ENCODE data around the gene ZNF407. TPM values are rescaled to one million over a fixed set of nuclear protein-coding genes. Genes with fewer than 3 reads are reported as not detected.

ZNF407 gene
- total and polyA plus RNA-seq, 12 donors, result 2.5 to 20.2 (median 8.4) TPM

DNA sequence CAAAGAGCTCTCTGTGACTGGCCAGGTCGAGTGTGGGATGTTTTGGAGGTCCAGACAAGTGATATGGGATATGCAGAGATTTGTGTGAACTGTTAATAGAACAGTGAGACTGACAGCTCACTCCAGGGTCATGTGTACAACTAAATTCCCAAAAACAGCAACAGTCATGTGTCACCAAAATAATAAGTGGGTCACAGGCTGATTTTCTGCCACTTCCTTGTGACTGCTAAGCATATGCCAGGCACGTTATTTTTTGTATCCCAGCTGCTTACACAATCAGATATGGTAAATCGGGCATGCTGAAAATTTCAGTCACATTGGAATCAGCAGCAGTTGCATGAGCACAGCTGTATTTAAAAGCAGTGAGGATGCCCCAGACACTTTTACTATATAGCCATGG is 412.6 kb downstream of the ZNF407 start:
- H3K4me3 ChIP-seq, result no peak overlapping the region
- H3K27ac ChIP-seq, result no peak overlapping the region
- H3K36me3 ChIP-seq (replicated peaks in 1 of 2), result no peaks in the 10 kb centered on the region
- H3K9me3 ChIP-seq (replicated peaks in 1 of 3), result no peaks in the 10 kb centered on the region
- TF ChIP-seq, protein P1, sequence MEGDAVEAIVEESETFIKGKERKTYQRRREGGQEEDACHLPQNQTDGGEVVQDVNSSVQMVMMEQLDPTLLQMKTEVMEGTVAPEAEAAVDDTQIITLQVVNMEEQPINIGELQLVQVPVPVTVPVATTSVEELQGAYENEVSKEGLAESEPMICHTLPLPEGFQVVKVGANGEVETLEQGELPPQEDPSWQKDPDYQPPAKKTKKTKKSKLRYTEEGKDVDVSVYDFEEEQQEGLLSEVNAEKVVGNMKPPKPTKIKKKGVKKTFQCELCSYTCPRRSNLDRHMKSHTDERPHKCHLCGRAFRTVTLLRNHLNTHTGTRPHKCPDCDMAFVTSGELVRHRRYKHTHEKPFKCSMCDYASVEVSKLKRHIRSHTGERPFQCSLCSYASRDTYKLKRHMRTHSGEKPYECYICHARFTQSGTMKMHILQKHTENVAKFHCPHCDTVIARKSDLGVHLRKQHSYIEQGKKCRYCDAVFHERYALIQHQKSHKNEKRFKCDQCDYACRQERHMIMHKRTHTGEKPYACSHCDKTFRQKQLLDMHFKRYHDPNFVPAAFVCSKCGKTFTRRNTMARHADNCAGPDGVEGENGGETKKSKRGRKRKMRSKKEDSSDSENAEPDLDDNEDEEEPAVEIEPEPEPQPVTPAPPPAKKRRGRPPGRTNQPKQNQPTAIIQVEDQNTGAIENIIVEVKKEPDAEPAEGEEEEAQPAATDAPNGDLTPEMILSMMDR (IDR thresholded peaks at IDR 0.05), result no peak
- TF ChIP-seq POLR2A (IDR thresholded peaks at IDR 0.05), result no peak
- H3K27me3 ChIP-seq, result no peaks in the 10 kb centered on the region
- intact Hi-C loops (cut with DNase I), result no loop called here
- no peak for DNase-seq
- WGBS, 4 donors, result 72 to 87% (median 84%) methylated on average over 3 of the region's 3 CpGs
- no peaks in the 10 kb centered on the region for H3K4me1 ChIP-seq (replicated peaks in 1 of 2)

DNA sequence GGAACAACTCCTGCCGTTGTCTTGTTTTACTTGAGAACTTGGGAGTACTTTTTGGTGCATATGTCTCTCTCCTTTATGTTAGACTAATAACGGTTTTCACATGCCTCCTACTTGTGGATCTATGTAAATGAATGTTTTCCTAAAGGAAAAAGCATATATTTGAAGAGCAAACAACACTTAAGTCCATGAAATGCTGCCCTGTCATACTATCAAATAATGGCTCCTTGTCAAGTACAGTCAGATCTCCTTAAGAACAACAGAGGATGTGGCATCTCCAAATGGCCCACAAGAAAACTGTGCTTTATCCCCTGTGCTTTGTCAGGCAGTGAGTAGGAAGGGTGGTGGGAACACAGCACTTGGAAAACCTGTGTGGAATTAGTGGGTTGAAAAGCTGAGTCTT is 413.0 kb downstream of the ZNF407 start:
- H3K4me3 ChIP-seq, result no peak overlapping the region
- intact Hi-C loops (cut with DNase I), result no loop called here
- no peaks in the 10 kb centered on the region for H3K27me3 ChIP-seq
- H3K27ac ChIP-seq, result no peak overlapping the region
- TF ChIP-seq, protein P1 (IDR thresholded peaks at IDR 0.05), result no peak
- no peak for TF ChIP-seq POLR2A (IDR thresholded peaks at IDR 0.05)
- H3K36me3 ChIP-seq (replicated peaks in 1 of 2), result no peaks in the 10 kb centered on the region
- no peak for DNase-seq
- no peaks in the 10 kb centered on the region for H3K9me3 ChIP-seq (replicated peaks in 1 of 3)
- H3K4me1 ChIP-seq (replicated peaks in 1 of 2), result no peaks in the 10 kb centered on the region
- WGBS, 4 donors, result 77 to 85% (median 81%) methylated on average over 2 of the region's 2 CpGs

DNA sequence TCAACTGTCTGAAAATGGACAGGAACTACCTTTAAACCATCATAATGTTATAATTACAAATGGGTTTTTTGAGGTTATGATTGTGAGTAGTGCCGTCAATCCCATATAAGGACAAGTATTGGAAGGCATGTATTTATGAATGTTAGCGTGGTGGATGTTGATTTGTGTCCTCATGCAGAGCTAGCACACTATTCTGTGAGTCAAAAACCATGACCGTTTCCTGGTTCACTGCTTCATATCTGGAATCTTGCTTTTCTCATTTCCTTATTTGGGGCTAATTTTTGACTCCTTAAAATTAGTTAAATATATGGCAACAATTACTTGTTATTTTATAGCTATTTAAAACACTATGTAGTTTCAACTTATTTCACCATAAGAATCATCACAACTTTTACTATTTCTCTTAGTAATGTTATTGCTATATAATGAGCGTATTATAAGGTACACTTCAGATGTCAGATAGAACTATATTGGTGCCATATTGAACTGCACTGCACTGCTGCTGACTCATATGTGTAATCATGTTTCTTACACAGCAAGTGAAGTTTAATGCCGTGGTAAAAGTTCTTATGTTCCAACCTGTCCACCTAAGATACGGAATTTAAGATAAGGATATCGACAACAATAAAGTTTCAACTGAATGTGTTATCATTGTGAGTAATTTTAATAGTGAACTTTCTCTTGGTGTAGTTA is 418.5 kb downstream of the ZNF407 start:
- no peak overlapping the region for H3K27ac ChIP-seq
- no peaks in the 10 kb centered on the region for H3K4me1 ChIP-seq (replicated peaks in 1 of 2)
- no peak for TF ChIP-seq POLR2A (IDR thresholded peaks at IDR 0.05)
- TF ChIP-seq, protein P1 (IDR thresholded peaks at IDR 0.05), result no peak
- intact Hi-C loops (cut with DNase I), result no loop called here
- H3K9me3 ChIP-seq (replicated peaks in 1 of 3), result no peaks in the 10 kb centered on the region
- no peak for DNase-seq
- no peaks in the 10 kb centered on the region for H3K36me3 ChIP-seq (replicated peaks in 1 of 2)
- WGBS, 4 donors, result 93 to 96% (median 95%) methylated on average over 7 of the region's 7 CpGs
- H3K27me3 ChIP-seq, result no peaks in the 10 kb centered on the region
- no peak overlapping the region for H3K4me3 ChIP-seq

DNA sequence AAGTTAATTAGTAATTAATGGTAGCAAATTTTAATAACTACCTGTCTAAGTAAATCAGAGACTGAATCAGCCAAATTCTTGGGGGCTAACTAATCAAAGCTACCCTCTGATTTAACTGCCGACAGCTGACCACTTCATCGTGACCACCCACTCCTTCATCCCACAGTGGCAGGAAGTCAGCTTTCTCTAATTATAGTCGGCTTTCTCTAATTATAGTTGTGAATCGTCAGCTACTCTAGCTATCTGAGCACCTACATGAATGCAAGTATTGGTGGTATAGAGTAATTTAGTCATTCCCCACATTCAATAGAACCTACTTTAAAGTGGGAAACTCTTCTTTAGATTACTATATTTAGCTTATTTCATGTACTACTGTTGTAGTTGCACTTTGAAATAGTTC is 425.8 kb downstream of the ZNF407 start:
- intact Hi-C loops (cut with DNase I), result no loop called here
- 81 to 89% (median 84%) methylated on average over 4 of the region's 4 CpGs for WGBS, 4 donors
- H3K27me3 ChIP-seq, result no peaks in the 10 kb centered on the region
- no peak overlapping the region for H3K4me3 ChIP-seq
- H3K9me3 ChIP-seq (replicated peaks in 1 of 3), result no peaks in the 10 kb centered on the region
- no peak overlapping the region for H3K27ac ChIP-seq
- H3K4me1 ChIP-seq (replicated peaks in 1 of 2), result no peaks in the 10 kb centered on the region
- no peak for DNase-seq
- H3K36me3 ChIP-seq (replicated peaks in 1 of 2), result no peaks in the 10 kb centered on the region
- TF ChIP-seq POLR2A (IDR thresholded peaks at IDR 0.05), result no peak
- TF ChIP-seq, protein P1 (IDR thresholded peaks at IDR 0.05), result no peak

Data from adrenal gland (tissue), 12 donors.